CD4-positive, alpha-beta T cell (primary cell): ENCODE results near the gene SLC25A31. TPM values are rescaled to one million over a fixed set of nuclear protein-coding genes. Genes with fewer than 3 reads are reported as not detected.

Source experiments
- ATAC-seq: fragments of 200-7000 bp; cut with Tn5 transposase; one replicate; pipeline ENCODE4 v1.10.0; 2022; ENCODE audit warnings: mild to moderate bottlenecking; ENCODE audit not compliant: poor library complexity
- CTCF ChIA-PET: fragments of 350-600 bp; sonication (Branson Sonifier 250); formaldehyde crosslinking; loops from one replicate; lab custom pipeline; 2021; ENCODE audit warnings: antibody characterized with exemption, inconsistent platforms; lab: Charles Lee
- POLR2A ChIA-PET: fragments of 350-600 bp; sonication (Branson Sonifier 250); formaldehyde crosslinking; loops from one replicate; lab custom pipeline; 2021; ENCODE audit warnings: antibody characterized with exemption, inconsistent platforms; lab: Charles Lee
- DNase-seq, 14 experiments: peaks; one replicate each; pipeline ENCODE4 v3.0.0-alpha.2; 2013 to 2020; ENCODE audit warnings: mixed read lengths in 2 of 14
- H3K27ac ChIP-seq, 2 donors: one replicate each; pipeline versions ENCODE4 v1.5.1 to v1.7.0; 2013; ENCODE audit warnings: low read length in 2 of 2, low read depth in 1 of 2, mild to moderate bottlenecking in 1 of 2
- H3K27me3 ChIP-seq, 2 experiments: 1 replicate in 1 of 2; 2 replicates in 1 of 2; pipeline versions ENCODE4 v1.6.1 to v1.7.0; 2013; ENCODE audit warnings: low read length in 2 of 2, control low read depth in 1 of 2, mild to moderate bottlenecking in 1 of 2, moderate library complexity in 1 of 2; ENCODE audit not compliant: insufficient read depth in 2 of 2, control insufficient read depth in 1 of 2
- H3K36me3 ChIP-seq: one replicate; pipeline ENCODE4 v1.6.1; 2013; ENCODE audit warnings: low read length, control low read depth; ENCODE audit not compliant: insufficient read depth
- H3K4me1 ChIP-seq: one replicate; pipeline ENCODE4 v1.6.1; 2013; ENCODE audit warnings: low read length, control low read depth; ENCODE audit not compliant: insufficient read depth
- H3K4me3 ChIP-seq: one replicate; pipeline ENCODE4 v1.5.1; 2013; ENCODE audit warnings: mild to moderate bottlenecking, low read length, moderate library complexity
- H3K9me3 ChIP-seq, 2 experiments: 1 replicate in 1 of 2; 2 replicates in 1 of 2; pipeline versions ENCODE4 v1.6.1 to v1.7.0; 2013; ENCODE audit warnings: low read length in 2 of 2, mild to moderate bottlenecking in 2 of 2, control low read depth in 1 of 2, moderate library complexity in 1 of 2; ENCODE audit not compliant: control insufficient read depth in 1 of 2, insufficient read depth in 1 of 2
- H3K27ac Mint-ChIP-seq: one replicate; pipeline ENCODE4 v1.8.0; 2020; ENCODE audit warnings: mixed read lengths
- H3K27me3 Mint-ChIP-seq: one replicate; pipeline ENCODE4 v1.8.0; 2021; ENCODE audit warnings: mixed read lengths
- H3K36me3 Mint-ChIP-seq: one replicate; pipeline ENCODE4 v1.8.0; 2021; ENCODE audit warnings: low read depth, mixed read lengths
- H3K4me1 Mint-ChIP-seq: one replicate; pipeline ENCODE4 v1.8.0; 2021; ENCODE audit warnings: low read depth, mixed read lengths
- H3K4me3 Mint-ChIP-seq: one replicate; pipeline ENCODE4 v1.8.0; 2020; ENCODE audit warnings: mild to moderate bottlenecking, mixed read lengths
- H3K9me3 Mint-ChIP-seq: one replicate; pipeline ENCODE4 v1.8.0; 2020; ENCODE audit warnings: mixed read lengths
- intact Hi-C, 2 experiments: fragments of 100-400 bp; cut with DNase I in 1 of 2; cut with micrococcal nuclease in 1 of 2; formaldehyde crosslinking; loops; one replicate each; pipeline versions ENCODE4 v1.15.1 to v1.9.0; 2023 to 2025; cut with DNase I, micrococcal nuclease
- total RNA-seq, 174 experiments: library from RNA in 2 of 174; stranded (reverse) in 2 of 174; gene quantifications; one replicate each; pipeline ENCODE4 v1.2.3 and lab custom pipeline; 2021 to 2026
- TF ChIP-seq, protein P1 (sequence below): fragments of 200-600 bp; IDR thresholded peaks from one replicate; pipeline ENCODE4 v1.8.0; 2022; ENCODE audit warnings: antibody characterized with exemption, mild to moderate bottlenecking

SLC25A31 gene
- total RNA-seq, 2 experiments from 2014 or later, result not detected

GRCh38 chr4:127709456-127709855, 20.7 kb upstream of the SLC25A31 start:
- Mint-ChIP-seq H3K4me1 (no peaks in the 10 kb centered on the region), H3K9me3 (no peaks in the 10 kb centered on the region), H3K27me3 (peaks cover 11% of the 10 kb centered on the region), H3K27ac (no peak overlapping the region), H3K36me3 (no peaks in the 10 kb centered on the region), H3K4me3 (no peak overlapping the region)
- intact Hi-C loops, result no loop called here
- H3K36me3 ChIP-seq, result no peaks in the 10 kb centered on the region
- ChIA-PET POLR2A (no interaction called here), CTCF (no interaction called here)
- no peak overlapping the region for H3K27ac ChIP-seq
- TF ChIP-seq, protein P1, sequence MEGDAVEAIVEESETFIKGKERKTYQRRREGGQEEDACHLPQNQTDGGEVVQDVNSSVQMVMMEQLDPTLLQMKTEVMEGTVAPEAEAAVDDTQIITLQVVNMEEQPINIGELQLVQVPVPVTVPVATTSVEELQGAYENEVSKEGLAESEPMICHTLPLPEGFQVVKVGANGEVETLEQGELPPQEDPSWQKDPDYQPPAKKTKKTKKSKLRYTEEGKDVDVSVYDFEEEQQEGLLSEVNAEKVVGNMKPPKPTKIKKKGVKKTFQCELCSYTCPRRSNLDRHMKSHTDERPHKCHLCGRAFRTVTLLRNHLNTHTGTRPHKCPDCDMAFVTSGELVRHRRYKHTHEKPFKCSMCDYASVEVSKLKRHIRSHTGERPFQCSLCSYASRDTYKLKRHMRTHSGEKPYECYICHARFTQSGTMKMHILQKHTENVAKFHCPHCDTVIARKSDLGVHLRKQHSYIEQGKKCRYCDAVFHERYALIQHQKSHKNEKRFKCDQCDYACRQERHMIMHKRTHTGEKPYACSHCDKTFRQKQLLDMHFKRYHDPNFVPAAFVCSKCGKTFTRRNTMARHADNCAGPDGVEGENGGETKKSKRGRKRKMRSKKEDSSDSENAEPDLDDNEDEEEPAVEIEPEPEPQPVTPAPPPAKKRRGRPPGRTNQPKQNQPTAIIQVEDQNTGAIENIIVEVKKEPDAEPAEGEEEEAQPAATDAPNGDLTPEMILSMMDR, result no peak
- no peak overlapping the region for H3K4me3 ChIP-seq
- H3K27me3 ChIP-seq, result no peaks in the 10 kb centered on the region
- no peak for DNase-seq
- no peak for ATAC-seq
- H3K4me1 ChIP-seq, result no peaks in the 10 kb centered on the region
- no peaks in the 10 kb centered on the region for H3K9me3 ChIP-seq

GRCh38 chr4:127731406-127731805, 1.2 kb downstream of the SLC25A31 start:
- no peak overlapping the region for H3K27ac ChIP-seq
- ChIA-PET POLR2A (no interaction called here), CTCF (no interaction called here)
- DNase-seq, result no peak
- H3K27me3 ChIP-seq, result peaks cover 0 to 3% of the 10 kb centered on the region in 2 experiments
- H3K4me3 ChIP-seq, result no peak overlapping the region
- H3K4me1 Mint-ChIP-seq, result no peaks in the 10 kb centered on the region
- H3K36me3 ChIP-seq, result no peaks in the 10 kb centered on the region
- no peaks in the 10 kb centered on the region for H3K4me1 ChIP-seq
- intact Hi-C loops, result no loop called here
- no peaks in the 10 kb centered on the region for H3K36me3 Mint-ChIP-seq
- H3K27ac Mint-ChIP-seq, result no peak overlapping the region
- no peak for ATAC-seq
- H3K9me3 ChIP-seq, result peaks cover 0 to 13% of the 10 kb centered on the region in 2 experiments
- H3K9me3 Mint-ChIP-seq, result no peaks in the 10 kb centered on the region
- peaks cover 13% of the 10 kb centered on the region for H3K27me3 Mint-ChIP-seq
- H3K4me3 Mint-ChIP-seq, result no peak overlapping the region
- TF ChIP-seq, protein P1, result no peak

- Histone ChIP-seq H3K9me3 (peaks cover 0 to 13% of the 10 kb centered on the region in 2 experiments), H3K4me3 (no peak overlapping the region), H3K27me3 (peaks cover 0 to 3% of the 10 kb centered on the region in 2 experiments), H3K4me1 (no peaks in the 10 kb centered on the region), H3K27ac (no peak overlapping the region), H3K36me3 (no peaks in the 10 kb centered on the region)
- TF ChIP-seq, protein P1, result no peak
- Mint-ChIP-seq H3K9me3 (no peaks in the 10 kb centered on the region), H3K36me3 (no peaks in the 10 kb centered on the region), H3K27ac (no peak overlapping the region), H3K27me3 (peaks cover 1% of the 10 kb centered on the region), H3K4me1 (no peaks in the 10 kb centered on the region), H3K4me3 (no peak overlapping the region)
- ChIA-PET POLR2A (no interaction called here), CTCF (no interaction called here)
- ATAC-seq (no peak), DNase-seq (peak in 1 of 14 experiments; percentile 4)
- intact Hi-C loops, result no loop called here
Observed at GRCh38 chr4:127732623-127733328, 2.6 kb downstream of the SLC25A31 start.
